GM12878 (cell line): ENCODE results near the gene SPSB3. TPM values are rescaled to one million over a fixed set of nuclear protein-coding genes. Genes with fewer than 3 reads are reported as not detected.

ENCODE experiments used
- ATAC-seq: fragments of 200-7000 bp; cut with Tn5 transposase; 3 replicates; pipeline ENCODE4 v1.9.1; 2020; ENCODE audit warnings: mild to moderate bottlenecking, moderate library complexity
- BruUV-seq: library from RNA; stranded (reverse); fragments of 400-500 nt; replicated peaks from 2 replicates; lab custom pipeline; 2021; lab: Mats Ljungman, UMichigan
- CTCF ChIA-PET: fragments of 300-600 bp; sonication (Branson Sonifier 250); formaldehyde crosslinking; extraction: SDS; loops from one replicate; lab custom pipeline; 2021; ENCODE audit warnings: inconsistent platforms; lab: Yijun Ruan, JAX
- POLR2A ChIA-PET: fragments of 350-600 bp; formaldehyde crosslinking; extraction: SDS; loops from one replicate; lab custom pipeline; 2021; ENCODE audit warnings: inconsistent platforms; lab: Charles Lee
- RAD21 ChIA-PET: fragments of 300-600 bp; sonication (Branson Sonifier 250); formaldehyde crosslinking; loops from one replicate; lab custom pipeline; 2023; ENCODE audit warnings: antibody characterized with exemption; ENCODE audit not compliant: unreplicated experiment; lab: Charles Lee
- SMC1A ChIA-PET: fragments of 300-600 bp; sonication (Branson Sonifier 250); formaldehyde crosslinking; loops from one replicate; lab custom pipeline; 2023; ENCODE audit not compliant: unreplicated experiment, uncharacterized antibody; lab: Charles Lee
- DNase-seq: peaks from one replicate; pipeline ENCODE4 v3.0.0-alpha.2; 2011; ENCODE audit warnings: low read depth, low spot score
- FAIRE-seq: peaks from 3 replicates; lab custom pipeline; 2011; peaks lifted over from hg19 to GRCh38; lab: Jason Lieb, UNC
- H2AFZ ChIP-seq: 2 replicates; pipeline ENCODE4 v1.6.0; 2011; ENCODE audit warnings: low read depth, low read length, control low read depth; ENCODE audit not compliant: control insufficient read depth
- H3K27ac ChIP-seq: 2 replicates; pipeline ENCODE4 v1.5.1; 2011; ENCODE audit warnings: control low read depth; ENCODE audit not compliant: control insufficient read depth, insufficient read depth
- H3K27me3 ChIP-seq, 2 experiments: replicated peaks in 1 of 2; 2 replicates each; pipeline versions ENCODE4 v1.6.0 to v1.6.1; 2011; ENCODE audit warnings: low read length in 1 of 2; ENCODE audit not compliant: control insufficient read depth in 2 of 2, insufficient read depth in 2 of 2
- H3K36me3 ChIP-seq, 2 experiments: 2 replicates each; pipeline ENCODE4 v1.5.1; 2011; ENCODE audit warnings: low read length in 1 of 2; ENCODE audit not compliant: control insufficient read depth in 2 of 2, insufficient read depth in 2 of 2
- H3K4me1 ChIP-seq: 2 replicates; pipeline ENCODE4 v1.6.1; 2011; ENCODE audit warnings: mild to moderate bottlenecking, low read length, moderate library complexity, mixed read lengths; ENCODE audit not compliant: control insufficient read depth, insufficient read depth
- H3K4me2 ChIP-seq: 2 replicates; pipeline ENCODE4 v1.6.0; 2011; ENCODE audit warnings: control low read depth; ENCODE audit not compliant: control insufficient read depth, insufficient read depth
- H3K4me3 ChIP-seq: fragments of 200-600 bp; sonication (generic); 2 replicates; pipeline ENCODE4 v1.5.1; 2016
- H3K79me2 ChIP-seq: 2 replicates; pipeline ENCODE4 v1.6.0; 2011; ENCODE audit warnings: low read length; ENCODE audit not compliant: control insufficient read depth, insufficient read depth
- H3K9ac ChIP-seq: 2 replicates; pipeline ENCODE4 v1.8.0; 2011; ENCODE audit warnings: low read length, control low read depth, mixed read lengths; ENCODE audit not compliant: control insufficient read depth, insufficient read depth
- H3K9me3 ChIP-seq: replicated peaks from 3 replicates; pipeline ENCODE4 v1.5.1; 2011; ENCODE audit warnings: mild to moderate bottlenecking, low read length; ENCODE audit not compliant: control insufficient read depth, insufficient read depth
- H4K20me1 ChIP-seq: 2 replicates; pipeline ENCODE4 v1.6.0; 2011; ENCODE audit not compliant: control insufficient read depth, insufficient read depth
- BMI1 ChIP-seq: fragments of 450-650 bp; IDR thresholded peaks from 2 replicates; pipeline ENCODE4 v1.6.1; 2016; ENCODE audit warnings: mild to moderate bottlenecking, moderate library complexity, borderline replicate concordance
- CBFB ChIP-seq: IDR thresholded peaks from 2 replicates; pipeline ENCODE4 v1.6.1; 2016; ENCODE audit warnings: antibody characterized with exemption, low read depth
- CBX5 ChIP-seq: sonication (generic); IDR thresholded peaks from 2 replicates; pipeline ENCODE4 v1.6.1; 2016; ENCODE audit warnings: low read depth, moderate library complexity, mild to moderate bottlenecking, inconsistent platforms
- CHD1 ChIP-seq: IDR thresholded peaks from 2 replicates; pipeline ENCODE4 v1.6.1; 2012; ENCODE audit warnings: low read depth, low read length, improper control_type of control experiment
- SMARCA5 ChIP-seq: fragments of 450-650 bp; IDR thresholded peaks from 2 replicates; pipeline ENCODE4 v1.6.1; 2017; ENCODE audit warnings: mild to moderate bottlenecking
- SMC3 ChIP-seq: IDR thresholded peaks from 2 replicates; pipeline ENCODE4 v1.6.1; 2011; ENCODE audit warnings: low read length, improper control_type of control experiment, borderline replicate concordance
- TCF3 ChIP-seq: IDR thresholded peaks from 2 replicates; pipeline ENCODE4 v1.6.1; 2012; ENCODE audit warnings: low read depth, mild to moderate bottlenecking, low read length, borderline replicate concordance; ENCODE audit not compliant: insufficient read depth
- ZBED1 ChIP-seq: IDR thresholded peaks from 2 replicates; pipeline ENCODE4 v1.6.1; 2016; ENCODE audit warnings: borderline replicate concordance
- WGBS: methylation state at CpG from one replicate; pipeline ENCODE4 v1.1.6; 2016; ENCODE audit warnings: low lambda C conversion rate; ENCODE audit not compliant: insufficient replicate concordance, insufficient coverage; ENCODE audit errors: missing lambda C conversion rate; 5-methylcytosine and 5-hydroxymethylcytosine counted together
- in situ Hi-C: fragments of 300-500 bp; cut with MboI; formaldehyde crosslinking; loops from 9 replicates; pipeline ENCODE4 v1.14.3; 2018; ENCODE audit warnings: mixed read lengths
- intact Hi-C: fragments of 100-400 bp; cut with micrococcal nuclease; formaldehyde crosslinking; loops from one replicate; pipeline ENCODE4 v1.14.2; 2022; ENCODE audit not compliant: unreplicated experiment
- polyA plus RNA-seq, 11 experiments: library from polyadenylated mRNA; depleted of rRNA in 4 of 11; unstranded in 6 of 11; stranded (reverse) in 5 of 11; fragments of >200 nt; fragmentation: Nextera tagmentation in 4 of 11; fragmentation: Illumina TruSeq in 1 of 11; extraction: Ambion mirVana in 4 of 11; extraction: Trizol in 1 of 11; gene quantifications; 1 replicate in 1 of 11; 2 replicates in 10 of 11; pipeline versions ENCODE4 v1.2.1 to v1.2.3, GENCODE V29; 2011 to 2016; ENCODE audit warnings: inconsistent platforms in 2 of 11, missing spikeins in 2 of 11, low read depth in 1 of 11
- total RNA-seq, 4 experiments: library from RNA; depleted of rRNA in 3 of 4; stranded (reverse); fragments of >200 nt in 3 of 4; fragmentation: Illumina TruSeq in 1 of 4; extraction: Trizol in 1 of 4; gene quantifications; 2 replicates each; pipeline versions ENCODE4 v1.2.1 to v1.2.3, GENCODE V29; 2013 to 2021
- TF ChIP-seq, protein P1 (sequence below): IDR thresholded peaks from 2 replicates; pipeline ENCODE4 v1.6.1; 2012; ENCODE audit warnings: low read depth, low read length, improper control_type of control experiment
- TF ChIP-seq, protein P2 (sequence below): fragments of 450-650 bp; IDR thresholded peaks from 2 replicates; pipeline ENCODE4 v1.6.1; 2016; ENCODE audit warnings: mild to moderate bottlenecking, moderate library complexity, borderline replicate concordance
- TF ChIP-seq, protein P3 (sequence below): fragments of 450-650 bp; formaldehyde crosslinking; IDR thresholded peaks from 2 replicates; pipeline ENCODE4 v1.4.0; 2020; ENCODE audit warnings: mild to moderate bottlenecking, moderate library complexity
- TF ChIP-seq, protein P4 (sequence below): fragments of 450-650 bp; IDR thresholded peaks from 2 replicates; pipeline ENCODE4 v1.6.1; 2017; ENCODE audit warnings: mild to moderate bottlenecking, moderate library complexity

SPSB3 gene
- total and polyA plus RNA-seq, 10 of the 15 experiments (the other 5 are each of a cell fraction or from before 2014, with no cell fraction given) = 0.31 to 26.9 (median 14.0) TPM

DNA sequence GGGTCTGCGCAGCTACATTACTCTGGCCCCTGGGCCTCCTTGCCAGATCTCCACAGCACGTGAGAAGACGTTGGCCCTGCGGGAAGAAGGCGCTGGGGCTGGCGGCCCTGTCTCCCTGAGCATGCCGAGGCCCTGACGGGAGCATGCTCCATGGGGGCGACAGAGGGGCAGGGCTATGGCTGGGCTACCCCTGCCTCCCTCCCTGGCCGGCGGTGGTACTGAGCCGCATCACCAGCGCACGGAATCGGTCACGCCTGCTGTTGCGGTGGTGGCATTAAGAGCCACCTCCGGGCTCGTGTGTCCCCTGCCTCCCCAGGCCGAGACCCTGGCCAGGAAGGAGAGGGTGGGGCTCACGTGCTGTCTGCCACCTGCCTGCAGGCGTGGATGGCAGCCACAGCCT lies 48.2 kb downstream of the SPSB3 start:
- in situ Hi-C loops = no loop called here
- peaks cover 6% of the 10 kb centered on the region; the same call in 1 of the 3 replicates for H3K9me3 ChIP-seq
- no peak overlapping the region for H3K27ac ChIP-seq
- H3K79me2 ChIP-seq = no peaks in the 10 kb centered on the region
- no peak overlapping the region for H3K9ac ChIP-seq
- no peaks in the 10 kb centered on the region for H3K27me3 ChIP-seq
- H2AFZ ChIP-seq = no peak overlapping the region
- FAIRE-seq (no peak), ATAC-seq (no peak), DNase-seq (no peak)
- SMC1A ChIA-PET = no interaction called here
- H3K4me1 ChIP-seq = no peaks in the 10 kb centered on the region
- intact Hi-C loops = no loop called here
- POLR2A ChIA-PET = no interaction called here
- H3K4me3 ChIP-seq = no peak overlapping the region
- no TSS peak for BruUV-seq
- peaks cover 0 to 24% of the 10 kb centered on the region in 2 experiments for H3K36me3 ChIP-seq
- no peak overlapping the region for H3K4me2 ChIP-seq
- RAD21 ChIA-PET = no interaction called here
- CTCF ChIA-PET = no interaction called here
- no peaks in the 10 kb centered on the region for H4K20me1 ChIP-seq
- 95% methylated on average over 17 of the region's 22 CpGs for WGBS
- no peak for TF ChIP-seq CBFB
- TF ChIP-seq ZBED1 = no peak
- TF ChIP-seq BMI1 = no peak
- no peak for TF ChIP-seq TCF3
- no peak for TF ChIP-seq SMARCA5
- TF ChIP-seq, protein P1, sequence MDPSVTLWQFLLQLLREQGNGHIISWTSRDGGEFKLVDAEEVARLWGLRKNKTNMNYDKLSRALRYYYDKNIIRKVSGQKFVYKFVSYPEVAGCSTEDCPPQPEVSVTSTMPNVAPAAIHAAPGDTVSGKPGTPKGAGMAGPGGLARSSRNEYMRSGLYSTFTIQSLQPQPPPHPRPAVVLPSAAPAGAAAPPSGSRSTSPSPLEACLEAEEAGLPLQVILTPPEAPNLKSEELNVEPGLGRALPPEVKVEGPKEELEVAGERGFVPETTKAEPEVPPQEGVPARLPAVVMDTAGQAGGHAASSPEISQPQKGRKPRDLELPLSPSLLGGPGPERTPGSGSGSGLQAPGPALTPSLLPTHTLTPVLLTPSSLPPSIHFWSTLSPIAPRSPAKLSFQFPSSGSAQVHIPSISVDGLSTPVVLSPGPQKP = no peak
- TF ChIP-seq, protein P2, sequence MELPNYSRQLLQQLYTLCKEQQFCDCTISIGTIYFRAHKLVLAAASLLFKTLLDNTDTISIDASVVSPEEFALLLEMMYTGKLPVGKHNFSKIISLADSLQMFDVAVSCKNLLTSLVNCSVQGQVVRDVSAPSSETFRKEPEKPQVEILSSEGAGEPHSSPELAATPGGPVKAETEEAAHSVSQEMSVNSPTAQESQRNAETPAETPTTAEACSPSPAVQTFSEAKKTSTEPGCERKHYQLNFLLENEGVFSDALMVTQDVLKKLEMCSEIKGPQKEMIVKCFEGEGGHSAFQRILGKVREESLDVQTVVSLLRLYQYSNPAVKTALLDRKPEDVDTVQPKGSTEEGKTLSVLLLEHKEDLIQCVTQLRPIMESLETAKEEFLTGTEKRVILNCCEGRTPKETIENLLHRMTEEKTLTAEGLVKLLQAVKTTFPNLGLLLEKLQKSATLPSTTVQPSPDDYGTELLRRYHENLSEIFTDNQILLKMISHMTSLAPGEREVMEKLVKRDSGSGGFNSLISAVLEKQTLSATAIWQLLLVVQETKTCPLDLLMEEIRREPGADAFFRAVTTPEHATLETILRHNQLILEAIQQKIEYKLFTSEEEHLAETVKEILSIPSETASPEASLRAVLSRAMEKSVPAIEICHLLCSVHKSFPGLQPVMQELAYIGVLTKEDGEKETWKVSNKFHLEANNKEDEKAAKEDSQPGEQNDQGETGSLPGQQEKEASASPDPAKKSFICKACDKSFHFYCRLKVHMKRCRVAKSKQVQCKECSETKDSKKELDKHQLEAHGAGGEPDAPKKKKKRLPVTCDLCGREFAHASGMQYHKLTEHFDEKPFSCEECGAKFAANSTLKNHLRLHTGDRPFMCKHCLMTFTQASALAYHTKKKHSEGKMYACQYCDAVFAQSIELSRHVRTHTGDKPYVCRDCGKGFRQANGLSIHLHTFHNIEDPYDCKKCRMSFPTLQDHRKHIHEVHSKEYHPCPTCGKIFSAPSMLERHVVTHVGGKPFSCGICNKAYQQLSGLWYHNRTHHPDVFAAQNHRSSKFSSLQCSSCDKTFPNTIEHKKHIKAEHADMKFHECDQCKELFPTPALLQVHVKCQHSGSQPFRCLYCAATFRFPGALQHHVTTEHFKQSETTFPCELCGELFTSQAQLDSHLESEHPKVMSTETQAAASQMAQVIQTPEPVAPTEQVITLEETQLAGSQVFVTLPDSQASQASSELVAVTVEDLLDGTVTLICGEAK = no peak
- TF ChIP-seq, protein P3, sequence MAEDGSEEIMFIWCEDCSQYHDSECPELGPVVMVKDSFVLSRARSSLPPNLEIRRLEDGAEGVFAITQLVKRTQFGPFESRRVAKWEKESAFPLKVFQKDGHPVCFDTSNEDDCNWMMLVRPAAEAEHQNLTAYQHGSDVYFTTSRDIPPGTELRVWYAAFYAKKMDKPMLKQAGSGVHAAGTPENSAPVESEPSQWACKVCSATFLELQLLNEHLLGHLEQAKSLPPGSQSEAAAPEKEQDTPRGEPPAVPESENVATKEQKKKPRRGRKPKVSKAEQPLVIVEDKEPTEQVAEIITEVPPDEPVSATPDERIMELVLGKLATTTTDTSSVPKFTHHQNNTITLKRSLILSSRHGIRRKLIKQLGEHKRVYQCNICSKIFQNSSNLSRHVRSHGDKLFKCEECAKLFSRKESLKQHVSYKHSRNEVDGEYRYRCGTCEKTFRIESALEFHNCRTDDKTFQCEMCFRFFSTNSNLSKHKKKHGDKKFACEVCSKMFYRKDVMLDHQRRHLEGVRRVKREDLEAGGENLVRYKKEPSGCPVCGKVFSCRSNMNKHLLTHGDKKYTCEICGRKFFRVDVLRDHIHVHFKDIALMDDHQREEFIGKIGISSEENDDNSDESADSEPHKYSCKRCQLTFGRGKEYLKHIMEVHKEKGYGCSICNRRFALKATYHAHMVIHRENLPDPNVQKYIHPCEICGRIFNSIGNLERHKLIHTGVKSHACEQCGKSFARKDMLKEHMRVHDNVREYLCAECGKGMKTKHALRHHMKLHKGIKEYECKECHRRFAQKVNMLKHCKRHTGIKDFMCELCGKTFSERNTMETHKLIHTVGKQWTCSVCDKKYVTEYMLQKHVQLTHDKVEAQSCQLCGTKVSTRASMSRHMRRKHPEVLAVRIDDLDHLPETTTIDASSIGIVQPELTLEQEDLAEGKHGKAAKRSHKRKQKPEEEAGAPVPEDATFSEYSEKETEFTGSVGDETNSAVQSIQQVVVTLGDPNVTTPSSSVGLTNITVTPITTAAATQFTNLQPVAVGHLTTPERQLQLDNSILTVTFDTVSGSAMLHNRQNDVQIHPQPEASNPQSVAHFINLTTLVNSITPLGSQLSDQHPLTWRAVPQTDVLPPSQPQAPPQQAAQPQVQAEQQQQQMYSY (CRISPR knock-in tag) = no peak
- TF ChIP-seq, protein P4, sequence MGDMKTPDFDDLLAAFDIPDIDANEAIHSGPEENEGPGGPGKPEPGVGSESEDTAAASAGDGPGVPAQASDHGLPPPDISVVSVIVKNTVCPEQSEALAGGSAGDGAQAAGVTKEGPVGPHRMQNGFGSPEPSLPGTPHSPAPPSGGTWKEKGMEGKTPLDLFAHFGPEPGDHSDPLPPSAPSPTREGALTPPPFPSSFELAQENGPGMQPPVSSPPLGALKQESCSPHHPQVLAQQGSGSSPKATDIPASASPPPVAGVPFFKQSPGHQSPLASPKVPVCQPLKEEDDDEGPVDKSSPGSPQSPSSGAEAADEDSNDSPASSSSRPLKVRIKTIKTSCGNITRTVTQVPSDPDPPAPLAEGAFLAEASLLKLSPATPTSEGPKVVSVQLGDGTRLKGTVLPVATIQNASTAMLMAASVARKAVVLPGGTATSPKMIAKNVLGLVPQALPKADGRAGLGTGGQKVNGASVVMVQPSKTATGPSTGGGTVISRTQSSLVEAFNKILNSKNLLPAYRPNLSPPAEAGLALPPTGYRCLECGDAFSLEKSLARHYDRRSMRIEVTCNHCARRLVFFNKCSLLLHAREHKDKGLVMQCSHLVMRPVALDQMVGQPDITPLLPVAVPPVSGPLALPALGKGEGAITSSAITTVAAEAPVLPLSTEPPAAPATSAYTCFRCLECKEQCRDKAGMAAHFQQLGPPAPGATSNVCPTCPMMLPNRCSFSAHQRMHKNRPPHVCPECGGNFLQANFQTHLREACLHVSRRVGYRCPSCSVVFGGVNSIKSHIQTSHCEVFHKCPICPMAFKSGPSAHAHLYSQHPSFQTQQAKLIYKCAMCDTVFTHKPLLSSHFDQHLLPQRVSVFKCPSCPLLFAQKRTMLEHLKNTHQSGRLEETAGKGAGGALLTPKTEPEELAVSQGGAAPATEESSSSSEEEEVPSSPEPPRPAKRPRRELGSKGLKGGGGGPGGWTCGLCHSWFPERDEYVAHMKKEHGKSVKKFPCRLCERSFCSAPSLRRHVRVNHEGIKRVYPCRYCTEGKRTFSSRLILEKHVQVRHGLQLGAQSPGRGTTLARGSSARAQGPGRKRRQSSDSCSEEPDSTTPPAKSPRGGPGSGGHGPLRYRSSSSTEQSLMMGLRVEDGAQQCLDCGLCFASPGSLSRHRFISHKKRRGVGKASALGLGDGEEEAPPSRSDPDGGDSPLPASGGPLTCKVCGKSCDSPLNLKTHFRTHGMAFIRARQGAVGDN = no peak
- no peak for TF ChIP-seq CBX5
- TF ChIP-seq SMC3 = no peak
- no peak for TF ChIP-seq CHD1
